Bronchial epithelial cell (primary cell): ENCODE data around the gene RGS21. TPM values are rescaled to one million over a fixed set of nuclear protein-coding genes. Genes with fewer than 3 reads are reported as not detected.

Source experiments
- DNase-seq: peaks from one replicate; pipeline ENCODE4 v3.0.0-alpha.2; 2010; ENCODE audit warnings: low read depth
- FAIRE-seq: peaks from 2 replicates; lab custom pipeline; 2011; peaks lifted over from hg19 to GRCh38; lab: Jason Lieb, UNC
- H3K27me3 ChIP-seq: 2 replicates; pipeline ENCODE4 v1.5.1; 2011; ENCODE audit warnings: low read length; ENCODE audit not compliant: control insufficient read depth, insufficient read depth
- H3K36me3 ChIP-seq: 2 replicates; pipeline ENCODE4 v1.5.1; 2011; ENCODE audit warnings: low read length; ENCODE audit not compliant: control insufficient read depth, insufficient read depth
- H3K4me3 ChIP-seq: 2 replicates; pipeline ENCODE4 v1.5.1; 2011; ENCODE audit warnings: mild to moderate bottlenecking, low read depth, low read length, control low read depth
- total RNA-seq: library from RNA; depleted of rRNA; stranded (reverse); fragments of >200 nt; gene quantifications from 2 replicates; pipeline ENCODE4 v1.2.1, GENCODE V29; 2014
- TF ChIP-seq, protein P1 (sequence below): IDR thresholded peaks from 2 replicates; pipeline ENCODE4 v1.5.1; 2011; ENCODE audit warnings: mild to moderate bottlenecking, moderate library complexity, low read length, control low read depth, inconsistent platforms; ENCODE audit not compliant: insufficient read depth, severe bottlenecking

The RGS21 gene
- total RNA-seq, 1 donor from 2014 or later = not detected

DNA sequence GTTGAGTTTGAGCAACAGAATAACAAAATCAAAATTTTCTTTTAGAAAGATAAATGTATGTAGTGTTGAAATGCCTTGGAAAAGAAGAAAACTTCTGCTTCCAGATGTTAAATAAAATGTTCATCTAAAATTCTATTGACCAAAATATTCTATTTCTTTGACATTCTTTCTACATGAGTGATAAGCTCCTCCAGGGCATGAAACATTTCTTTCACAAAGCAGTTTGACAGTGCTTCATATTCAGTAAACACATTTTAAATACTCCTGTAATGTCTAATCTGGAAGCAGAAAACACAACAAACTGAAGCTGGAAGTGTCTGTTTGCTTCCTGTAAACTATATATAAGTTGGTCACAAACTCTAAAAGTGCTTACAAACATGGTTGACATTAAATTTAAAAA lies 61.5 kb downstream of the RGS21 start:
- no peak overlapping the region for H3K4me3 ChIP-seq
- H3K27me3 ChIP-seq = no peaks in the 10 kb centered on the region
- DNase-seq = no peak
- FAIRE-seq = no peak
- H3K36me3 ChIP-seq = no peaks in the 10 kb centered on the region
- TF ChIP-seq, protein P1, sequence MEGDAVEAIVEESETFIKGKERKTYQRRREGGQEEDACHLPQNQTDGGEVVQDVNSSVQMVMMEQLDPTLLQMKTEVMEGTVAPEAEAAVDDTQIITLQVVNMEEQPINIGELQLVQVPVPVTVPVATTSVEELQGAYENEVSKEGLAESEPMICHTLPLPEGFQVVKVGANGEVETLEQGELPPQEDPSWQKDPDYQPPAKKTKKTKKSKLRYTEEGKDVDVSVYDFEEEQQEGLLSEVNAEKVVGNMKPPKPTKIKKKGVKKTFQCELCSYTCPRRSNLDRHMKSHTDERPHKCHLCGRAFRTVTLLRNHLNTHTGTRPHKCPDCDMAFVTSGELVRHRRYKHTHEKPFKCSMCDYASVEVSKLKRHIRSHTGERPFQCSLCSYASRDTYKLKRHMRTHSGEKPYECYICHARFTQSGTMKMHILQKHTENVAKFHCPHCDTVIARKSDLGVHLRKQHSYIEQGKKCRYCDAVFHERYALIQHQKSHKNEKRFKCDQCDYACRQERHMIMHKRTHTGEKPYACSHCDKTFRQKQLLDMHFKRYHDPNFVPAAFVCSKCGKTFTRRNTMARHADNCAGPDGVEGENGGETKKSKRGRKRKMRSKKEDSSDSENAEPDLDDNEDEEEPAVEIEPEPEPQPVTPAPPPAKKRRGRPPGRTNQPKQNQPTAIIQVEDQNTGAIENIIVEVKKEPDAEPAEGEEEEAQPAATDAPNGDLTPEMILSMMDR = no peak

DNA sequence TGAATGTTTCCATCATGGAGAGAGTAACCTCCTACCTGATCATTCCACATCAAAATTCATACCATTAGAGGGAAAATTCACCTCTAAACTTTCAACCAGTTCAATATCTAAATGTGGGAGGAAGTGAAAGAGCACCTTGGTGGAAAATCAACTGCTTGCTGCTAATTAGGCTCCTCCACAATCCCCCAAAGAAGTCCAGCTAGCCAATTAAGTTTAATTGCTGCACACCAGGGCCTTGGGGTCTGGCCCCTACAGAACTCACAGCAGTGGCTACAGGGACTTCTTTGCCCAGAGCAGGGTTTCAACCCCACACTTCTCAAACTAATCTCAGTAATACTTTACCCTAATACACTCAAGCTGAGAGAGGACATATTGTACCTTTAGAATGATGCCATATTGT lies 62.1 kb downstream of the RGS21 start:
- no peaks in the 10 kb centered on the region for H3K36me3 ChIP-seq
- no peaks in the 10 kb centered on the region for H3K27me3 ChIP-seq
- H3K4me3 ChIP-seq = no peak overlapping the region
- DNase-seq (no peak), FAIRE-seq (no peak)
- TF ChIP-seq, protein P1 = no peak

DNA sequence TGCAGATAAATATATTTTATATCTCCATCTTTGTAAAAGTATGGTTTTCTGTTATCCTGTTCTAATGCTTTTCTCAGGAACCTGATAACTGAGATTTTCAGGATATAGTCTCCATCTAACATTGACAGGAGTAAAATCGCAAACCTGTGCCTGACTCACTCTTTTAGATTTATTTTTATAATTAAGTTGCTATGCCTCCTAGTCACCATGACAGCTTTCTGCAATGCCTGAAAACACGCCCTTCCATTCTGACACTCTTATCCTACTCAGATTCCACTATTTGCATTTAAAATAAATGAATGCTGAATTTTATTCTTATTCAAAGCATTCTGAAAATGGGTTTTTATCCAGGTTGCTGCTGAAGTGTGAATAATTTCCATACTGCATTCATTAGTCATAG lies 62.8 kb downstream of the RGS21 start:
- Histone ChIP-seq H3K36me3 (no peaks in the 10 kb centered on the region), H3K27me3 (no peaks in the 10 kb centered on the region), H3K4me3 (no peak overlapping the region)
- FAIRE-seq (no peak), DNase-seq (no peak)
- TF ChIP-seq, protein P1 = no peak

DNA sequence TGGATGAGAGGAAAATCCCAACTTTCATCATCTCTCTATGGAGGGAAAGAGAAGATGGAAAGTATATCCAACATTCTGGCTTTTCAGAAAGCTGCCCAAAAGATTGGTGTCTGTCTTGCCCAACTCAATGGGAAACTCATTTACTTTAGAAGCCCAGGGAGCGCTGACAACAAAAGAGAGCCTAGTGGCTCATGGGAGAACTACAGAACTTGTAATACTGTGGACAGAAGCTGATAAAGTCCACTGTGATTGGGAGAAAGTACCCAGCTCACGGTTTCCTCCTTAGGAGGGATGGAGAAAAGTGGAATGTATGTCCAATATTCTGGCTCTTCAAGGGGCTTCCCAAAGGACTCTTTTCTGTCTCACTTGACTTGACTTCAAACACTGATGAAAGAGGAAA lies 66.0 kb downstream of the RGS21 start:
- Histone ChIP-seq H3K4me3 (no peak overlapping the region), H3K36me3 (no peaks in the 10 kb centered on the region), H3K27me3 (no peaks in the 10 kb centered on the region)
- DNase-seq (no peak), FAIRE-seq (no peak)
- TF ChIP-seq, protein P1 = no peak

DNA sequence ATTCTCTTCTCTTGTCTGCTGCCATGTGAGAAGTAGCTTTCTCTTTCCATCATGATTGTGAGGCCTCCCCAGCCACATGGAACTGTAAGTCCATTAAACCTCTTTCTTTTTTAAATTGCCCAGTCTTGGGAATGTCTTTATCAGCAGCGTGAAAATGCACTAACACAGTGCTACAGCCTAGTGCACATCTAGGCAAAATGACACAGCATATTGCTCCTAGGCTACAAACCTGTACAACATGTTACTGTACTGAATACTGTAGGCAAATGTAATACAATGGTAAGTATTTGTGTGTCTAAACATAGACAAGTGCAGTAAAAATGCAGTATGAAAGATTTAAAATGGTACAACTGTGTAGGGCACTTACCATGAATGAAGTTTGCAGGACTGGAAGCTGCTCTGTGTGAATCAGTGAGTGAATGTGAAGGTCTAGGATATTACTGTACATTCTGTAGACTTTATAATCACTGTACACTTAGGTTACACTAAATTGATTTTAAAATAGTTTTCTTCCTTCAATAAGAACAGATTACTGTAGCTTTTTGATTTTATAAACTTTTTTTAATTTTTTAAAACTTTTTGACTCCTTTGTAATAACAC lies 69.4 kb downstream of the RGS21 start:
- Histone ChIP-seq H3K4me3 (no peak overlapping the region), H3K36me3 (no peaks in the 10 kb centered on the region), H3K27me3 (no peaks in the 10 kb centered on the region)
- DNase-seq (no peak), FAIRE-seq (no peak)
- TF ChIP-seq, protein P1 = no peak

DNA sequence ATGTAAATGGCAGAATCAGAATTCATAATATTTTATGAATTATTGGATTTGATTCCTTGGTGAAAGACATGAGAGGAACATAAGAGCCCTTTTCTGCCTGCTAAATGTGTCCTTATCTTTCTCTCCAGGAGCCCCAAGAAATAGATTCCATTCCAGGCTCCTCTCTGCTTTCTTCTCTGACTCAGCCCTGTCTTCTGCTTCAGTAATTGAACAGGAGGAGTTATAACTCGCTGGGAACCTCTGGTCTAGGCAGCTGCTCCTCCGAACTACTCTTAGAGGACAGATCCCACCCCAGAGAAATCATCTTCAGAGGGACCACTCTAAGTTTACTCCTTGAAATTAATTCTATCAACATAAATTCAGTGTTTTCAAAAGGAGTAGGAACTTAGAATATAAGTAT lies 78.4 kb downstream of the RGS21 start:
- no peak overlapping the region for H3K4me3 ChIP-seq
- no peaks in the 10 kb centered on the region for H3K27me3 ChIP-seq
- TF ChIP-seq, protein P1 = no peak
- no peaks in the 10 kb centered on the region for H3K36me3 ChIP-seq
- DNase-seq = no peak
- no peak for FAIRE-seq
